ENCODE data around the gene YAF2. TPM values are rescaled to one million over a fixed set of nuclear protein-coding genes. Genes with fewer than 3 reads are reported as not detected.
A peak's percentile ranks its signal among the peaks of the same experiment; 100 is the strongest.

The YAF2 gene
- total RNA-seq, 1 donor from 2014 or later, result 30.5 TPM

- TF ChIP-seq, protein P1, sequence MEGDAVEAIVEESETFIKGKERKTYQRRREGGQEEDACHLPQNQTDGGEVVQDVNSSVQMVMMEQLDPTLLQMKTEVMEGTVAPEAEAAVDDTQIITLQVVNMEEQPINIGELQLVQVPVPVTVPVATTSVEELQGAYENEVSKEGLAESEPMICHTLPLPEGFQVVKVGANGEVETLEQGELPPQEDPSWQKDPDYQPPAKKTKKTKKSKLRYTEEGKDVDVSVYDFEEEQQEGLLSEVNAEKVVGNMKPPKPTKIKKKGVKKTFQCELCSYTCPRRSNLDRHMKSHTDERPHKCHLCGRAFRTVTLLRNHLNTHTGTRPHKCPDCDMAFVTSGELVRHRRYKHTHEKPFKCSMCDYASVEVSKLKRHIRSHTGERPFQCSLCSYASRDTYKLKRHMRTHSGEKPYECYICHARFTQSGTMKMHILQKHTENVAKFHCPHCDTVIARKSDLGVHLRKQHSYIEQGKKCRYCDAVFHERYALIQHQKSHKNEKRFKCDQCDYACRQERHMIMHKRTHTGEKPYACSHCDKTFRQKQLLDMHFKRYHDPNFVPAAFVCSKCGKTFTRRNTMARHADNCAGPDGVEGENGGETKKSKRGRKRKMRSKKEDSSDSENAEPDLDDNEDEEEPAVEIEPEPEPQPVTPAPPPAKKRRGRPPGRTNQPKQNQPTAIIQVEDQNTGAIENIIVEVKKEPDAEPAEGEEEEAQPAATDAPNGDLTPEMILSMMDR (IDR thresholded peaks at IDR 0.05; ENCODE audit: unreplicated experiment), result no peak
- Mint-ChIP-seq H3K27ac (no peak overlapping the region), H3K27me3 (peaks cover 8% of the 10 kb centered on the region), H3K9me3 (ENCODE audit: low read depth) (no peaks in the 10 kb centered on the region), H3K36me3 (ENCODE audit: insufficient read depth) (no peaks in the 10 kb centered on the region), H3K4me3 (ENCODE audit: low read depth) (no peak overlapping the region), H3K4me1 (ENCODE audit: low read depth) (peaks cover 13% of the 10 kb centered on the region)
- DNase-seq (ENCODE audit: low spot score, unreplicated experiment), result no peak
Observed at GRCh38 chr12:42283739-42284138, 45.7 kb upstream of the YAF2 start.

GRCh38 chr12:42282294-42282693 lies 44.2 kb upstream of the YAF2 start:
- TF ChIP-seq, protein P1 (IDR thresholded peaks at IDR 0.05; ENCODE audit: unreplicated experiment), result no peak
- H3K36me3 Mint-ChIP-seq (ENCODE audit: insufficient read depth), result no peaks in the 10 kb centered on the region
- no peaks in the 10 kb centered on the region for H3K9me3 Mint-ChIP-seq (ENCODE audit: low read depth)
- H3K27me3 Mint-ChIP-seq, result peaks cover 20% of the 10 kb centered on the region
- no peak overlapping the region for H3K4me3 Mint-ChIP-seq (ENCODE audit: low read depth)
- DNase-seq (ENCODE audit: low spot score, unreplicated experiment), result no peak
- H3K4me1 Mint-ChIP-seq (ENCODE audit: low read depth), result peaks cover 13% of the 10 kb centered on the region
- peak overlapping the region; percentile 7 for H3K27ac Mint-ChIP-seq

- DNase-seq (ENCODE audit: low spot score, unreplicated experiment), result no peak
- Mint-ChIP-seq H3K9me3 (ENCODE audit: low read depth) (no peaks in the 10 kb centered on the region), H3K4me1 (ENCODE audit: low read depth) (peaks cover 13% of the 10 kb centered on the region), H3K27ac (no peak overlapping the region), H3K36me3 (ENCODE audit: insufficient read depth) (no peaks in the 10 kb centered on the region), H3K27me3 (peaks cover 21% of the 10 kb centered on the region), H3K4me3 (ENCODE audit: low read depth) (no peak overlapping the region)
- TF ChIP-seq, protein P1 (IDR thresholded peaks at IDR 0.05; ENCODE audit: unreplicated experiment), result no peak
Observed at GRCh38 chr12:42281844-42282243, 43.8 kb upstream of the YAF2 start.

DNA sequence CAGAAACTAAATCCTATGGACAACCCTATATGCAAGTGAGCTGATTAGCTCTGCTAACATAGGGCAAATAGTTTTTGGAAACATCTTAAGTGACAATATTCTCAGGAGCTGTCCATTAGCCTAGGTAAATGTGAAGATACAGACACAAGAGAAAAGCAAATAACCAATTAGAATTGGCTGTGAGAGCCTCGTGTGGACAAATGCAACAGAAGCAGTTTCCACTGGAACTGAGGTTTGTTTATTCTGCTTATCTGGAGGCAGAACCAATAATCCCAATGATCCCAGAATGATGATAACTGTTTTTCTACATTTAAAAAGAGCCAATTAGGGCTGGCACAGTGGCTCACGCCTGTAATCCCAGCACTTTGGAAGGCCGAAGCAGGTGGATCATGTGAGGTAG lies 43.2 kb upstream of the YAF2 start:
- no peak overlapping the region for H3K4me3 Mint-ChIP-seq (ENCODE audit: low read depth)
- H3K27me3 Mint-ChIP-seq, result peaks cover 25% of the 10 kb centered on the region
- no peak overlapping the region for H3K27ac Mint-ChIP-seq
- TF ChIP-seq, protein P1 (IDR thresholded peaks at IDR 0.05; ENCODE audit: unreplicated experiment), result no peak
- no peaks in the 10 kb centered on the region for H3K9me3 Mint-ChIP-seq (ENCODE audit: low read depth)
- no peaks in the 10 kb centered on the region for H3K36me3 Mint-ChIP-seq (ENCODE audit: insufficient read depth)
- DNase-seq (ENCODE audit: low spot score, unreplicated experiment), result no peak
- H3K4me1 Mint-ChIP-seq (ENCODE audit: low read depth), result peaks cover 13% of the 10 kb centered on the region

DNA sequence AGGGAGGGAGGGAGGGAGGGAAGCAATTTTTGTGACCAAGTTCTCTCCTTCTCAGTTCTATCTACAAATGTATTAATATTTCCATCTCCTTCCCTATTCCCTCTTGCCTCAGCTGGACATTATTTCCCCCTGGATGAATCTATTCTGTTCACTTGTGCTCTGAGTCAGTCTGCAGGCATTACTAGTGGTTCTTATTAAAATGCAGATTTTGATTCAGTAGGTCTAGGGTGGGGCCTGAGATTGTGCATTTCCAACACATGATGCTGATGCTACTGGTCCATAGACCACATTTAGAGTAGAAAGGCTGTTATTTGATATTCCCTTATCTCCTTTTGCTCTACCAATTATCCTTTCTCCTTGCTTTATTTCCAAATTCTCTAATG lies 40.1 kb upstream of the YAF2 start:
- Mint-ChIP-seq H3K4me3 (ENCODE audit: low read depth) (no peak overlapping the region), H3K36me3 (ENCODE audit: insufficient read depth) (no peaks in the 10 kb centered on the region), H3K27me3 (peaks cover 28% of the 10 kb centered on the region), H3K27ac (no peak overlapping the region), H3K4me1 (ENCODE audit: low read depth) (peaks cover 13% of the 10 kb centered on the region), H3K9me3 (ENCODE audit: low read depth) (no peaks in the 10 kb centered on the region)
- DNase-seq (ENCODE audit: low spot score, unreplicated experiment), result no peak
- TF ChIP-seq, protein P1 (IDR thresholded peaks at IDR 0.05; ENCODE audit: unreplicated experiment), result no peak

Data from progenitor cell of endocrine pancreas (in vitro differentiated cells).